GM12892 (cell line): ENCODE results near the gene TMEM60.

Experiments used
- POLR2A ChIP-seq: IDR thresholded peaks from 2 replicates; pipeline ENCODE4 v1.6.1; 2011; ENCODE audit warnings: low read depth, low read length, control low read depth
- POLR2AphosphoS5 ChIP-seq: IDR thresholded peaks from 2 replicates; pipeline ENCODE4 v1.6.1; 2011; ENCODE audit warnings: low read depth, low read length, control low read depth
- TAF1 ChIP-seq: IDR thresholded peaks from 2 replicates; pipeline ENCODE4 v1.6.1; 2011; ENCODE audit warnings: low read depth, mild to moderate bottlenecking, control low read depth, low read length, borderline replicate concordance

DNA sequence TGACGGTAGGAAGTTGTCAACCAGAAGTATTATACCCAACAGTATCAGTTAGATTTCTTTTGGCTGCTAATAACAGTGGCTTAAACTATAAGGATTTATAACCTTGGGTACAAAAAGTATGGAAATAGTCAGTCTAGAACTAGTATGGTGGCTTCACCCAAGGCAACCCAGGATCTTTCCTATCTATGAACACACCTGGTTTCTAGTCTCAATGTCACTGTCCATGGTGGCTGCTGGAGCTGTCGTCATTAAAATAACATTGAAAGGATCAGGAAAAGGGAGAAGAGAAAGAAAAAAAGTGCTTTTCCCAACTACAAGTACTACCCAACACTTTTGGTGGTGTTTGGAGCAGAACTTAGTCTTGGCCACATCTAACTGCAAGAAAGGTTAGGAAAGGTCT, 28.1 kb upstream of the TMEM60 start:
- TF ChIP-seq TAF1 (no peak), POLR2A (no peak), POLR2AphosphoS5 (no peak)
